COLO668 (cell line): Measurements from ENCODE around the gene PAPPA.

Experiments
- DNase-seq: peaks from one replicate; lab custom pipeline; 2025; ENCODE audit not compliant: unreplicated experiment; lab: John Stamatoyannopoulos, UW

The PAPPA gene

GRCh38 chr9:116450378-116451139 is 297.0 kb downstream of the PAPPA start:
- no peak for DNase-seq

- no peak for DNase-seq
Measured at GRCh38 chr9:116451500-116452115, 298.0 kb downstream of the PAPPA start.
